ENCODE data around the gene SMTNL1. TPM values are rescaled to one million over a fixed set of nuclear protein-coding genes. Genes with fewer than 3 reads are reported as not detected.
A peak's percentile ranks its signal among the peaks of the same experiment; 100 is the strongest.

The SMTNL1 gene
- total RNA-seq, 3 donors from 2014 or later, result not detected

DNA sequence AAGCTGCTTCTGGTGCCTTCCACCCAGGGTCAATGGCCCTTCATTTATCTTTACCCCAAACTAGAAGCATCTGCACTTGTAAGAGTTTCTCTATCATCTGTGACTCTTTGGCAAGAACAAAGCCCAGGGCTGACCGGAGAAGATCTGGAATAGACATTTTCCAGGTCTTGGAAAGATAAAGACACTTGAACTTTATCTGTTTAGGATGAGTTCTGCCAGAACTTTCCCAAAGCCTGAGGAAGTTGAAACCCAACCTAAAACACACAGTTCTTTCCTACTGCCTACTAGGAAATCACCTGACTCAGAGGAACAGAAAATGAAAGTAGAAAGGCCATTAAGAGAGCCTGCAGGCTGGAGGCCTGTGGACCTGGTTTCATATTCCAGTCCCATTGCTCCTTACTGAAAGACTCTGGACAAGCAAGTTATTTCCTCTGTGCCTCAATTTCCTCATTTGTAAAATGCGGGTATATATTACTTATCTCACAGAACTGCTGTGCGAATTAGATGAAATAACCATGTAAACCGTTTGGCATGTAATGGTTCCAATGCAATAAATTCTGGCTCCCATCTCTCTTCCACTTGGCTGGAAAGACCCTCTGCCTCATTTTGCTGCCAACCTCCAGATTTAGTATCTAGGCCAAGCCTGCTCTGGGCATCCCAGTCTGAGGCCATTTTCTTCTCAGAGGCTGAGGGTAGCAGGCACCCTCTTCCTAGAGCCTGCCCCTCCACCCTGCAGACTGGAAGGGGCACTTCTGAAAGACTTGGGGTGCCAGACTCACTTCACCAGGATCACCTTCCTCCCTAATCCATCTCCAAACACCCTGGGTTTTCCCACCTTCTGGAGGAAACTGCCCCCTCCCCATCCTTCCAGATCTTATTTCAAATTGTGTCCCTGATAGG is 28.9 kb downstream of the SMTNL1 start:
- TF ChIP-seq, protein P1, sequence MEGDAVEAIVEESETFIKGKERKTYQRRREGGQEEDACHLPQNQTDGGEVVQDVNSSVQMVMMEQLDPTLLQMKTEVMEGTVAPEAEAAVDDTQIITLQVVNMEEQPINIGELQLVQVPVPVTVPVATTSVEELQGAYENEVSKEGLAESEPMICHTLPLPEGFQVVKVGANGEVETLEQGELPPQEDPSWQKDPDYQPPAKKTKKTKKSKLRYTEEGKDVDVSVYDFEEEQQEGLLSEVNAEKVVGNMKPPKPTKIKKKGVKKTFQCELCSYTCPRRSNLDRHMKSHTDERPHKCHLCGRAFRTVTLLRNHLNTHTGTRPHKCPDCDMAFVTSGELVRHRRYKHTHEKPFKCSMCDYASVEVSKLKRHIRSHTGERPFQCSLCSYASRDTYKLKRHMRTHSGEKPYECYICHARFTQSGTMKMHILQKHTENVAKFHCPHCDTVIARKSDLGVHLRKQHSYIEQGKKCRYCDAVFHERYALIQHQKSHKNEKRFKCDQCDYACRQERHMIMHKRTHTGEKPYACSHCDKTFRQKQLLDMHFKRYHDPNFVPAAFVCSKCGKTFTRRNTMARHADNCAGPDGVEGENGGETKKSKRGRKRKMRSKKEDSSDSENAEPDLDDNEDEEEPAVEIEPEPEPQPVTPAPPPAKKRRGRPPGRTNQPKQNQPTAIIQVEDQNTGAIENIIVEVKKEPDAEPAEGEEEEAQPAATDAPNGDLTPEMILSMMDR (IDR thresholded peaks at IDR 0.05), result no peak
- Histone ChIP-seq H3K9me3 (no peaks in the 10 kb centered on the region), H3K4me1 (ENCODE audit: low read depth) (peaks cover 10% of the 10 kb centered on the region), H3K4me3 (no peak overlapping the region), H3K36me3 (ENCODE audit: low read depth) (no peaks in the 10 kb centered on the region)
- ATAC-seq (peak; percentile 75), DNase-seq (peak in 2 of 3 donors; percentile 30 to 61)
- intact Hi-C loops (cut with DNase I, micrococcal nuclease), result loop anchor here in 1 of 2 donors (5.0 kb wide), 1 partner anchor 76 kb away; no protein-coding TSS in a partner anchor

DNA sequence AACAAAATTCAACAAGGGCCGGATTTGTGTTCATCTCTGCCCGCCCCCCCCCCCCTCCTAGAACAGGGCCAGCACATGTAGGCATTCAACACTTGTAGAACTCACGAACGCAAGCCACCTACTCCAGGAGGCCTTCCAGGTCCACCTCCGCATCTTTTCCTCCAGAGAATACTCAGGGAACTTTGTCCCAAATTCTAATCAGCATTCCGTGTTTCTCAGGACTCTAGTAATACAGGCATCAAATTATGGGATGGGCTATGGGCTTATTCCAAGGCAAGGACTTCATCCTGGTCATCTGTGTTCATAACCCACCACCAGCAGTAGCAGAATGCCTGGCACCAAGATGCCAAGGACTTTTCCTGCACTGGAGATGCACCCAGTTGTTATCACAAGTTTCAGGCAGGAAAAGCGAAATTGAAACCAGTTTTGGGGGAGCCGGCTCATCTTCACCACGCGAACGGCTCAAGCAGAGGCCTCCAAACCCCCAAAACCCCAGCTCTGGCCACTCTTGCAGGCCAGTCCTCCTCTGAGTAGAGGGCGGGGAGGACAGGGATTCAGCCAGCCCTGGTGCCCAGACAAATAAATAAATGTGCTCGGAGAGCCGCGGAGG is 29.6 kb downstream of the SMTNL1 start:
- ATAC-seq (peak; percentile 30), DNase-seq (peak in 1 of 3 donors; percentile 41)
- intact Hi-C loops (cut with DNase I, micrococcal nuclease), result loop anchor here in 1 of 2 donors (5.0 kb wide), 1 partner anchor 75 kb away; no protein-coding TSS in a partner anchor
- H3K9me3 ChIP-seq, result no peaks in the 10 kb centered on the region
- no peaks in the 10 kb centered on the region for H3K36me3 ChIP-seq (ENCODE audit: low read depth)
- TF ChIP-seq, protein P1 (IDR thresholded peaks at IDR 0.05), result no peak
- peak overlapping the region; percentile 63 for H3K4me3 ChIP-seq
- peaks cover 10% of the 10 kb centered on the region for H3K4me1 ChIP-seq (ENCODE audit: low read depth)

DNA sequence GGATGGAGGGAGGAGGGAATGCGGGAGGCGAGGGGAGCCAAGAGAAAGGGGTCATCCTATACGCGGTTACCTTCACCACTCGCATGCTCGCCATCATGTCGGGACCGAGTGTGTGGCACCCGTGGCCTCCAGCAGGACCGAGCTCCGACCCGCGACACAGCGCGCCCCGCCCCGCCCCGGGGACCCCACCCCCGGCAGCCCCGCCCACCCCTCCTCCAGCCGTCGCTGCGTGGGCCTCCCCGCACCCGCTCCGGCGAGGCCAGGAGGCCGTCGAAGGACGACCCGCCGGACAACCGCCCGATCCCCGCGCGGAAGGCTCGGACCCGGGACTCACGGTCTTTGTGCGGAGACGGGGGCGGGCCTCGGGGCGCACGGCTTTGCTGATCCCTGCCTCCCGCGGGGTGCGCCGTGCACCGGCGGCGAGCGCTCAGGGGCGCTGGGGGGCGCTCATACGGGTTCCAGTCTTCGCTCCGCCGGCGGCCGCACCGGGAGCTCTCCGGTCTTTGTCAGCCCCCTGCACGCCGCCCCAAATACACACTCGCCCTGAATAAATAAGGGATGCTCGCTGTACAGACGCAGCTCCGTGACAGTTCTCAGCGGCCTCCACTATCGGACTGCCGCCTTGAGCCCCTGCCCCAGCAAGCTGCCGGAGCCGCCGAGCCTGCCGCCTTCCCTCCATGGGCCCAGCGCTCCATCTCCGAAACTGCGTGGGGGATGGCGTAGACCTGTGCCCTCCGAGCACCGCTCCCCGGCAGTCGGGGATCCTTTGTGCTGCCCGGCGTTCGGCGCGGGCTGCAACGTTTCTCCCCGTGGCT is 30.3 kb downstream of the SMTNL1 start, which contains the start of gene UBE2L6:
UBE2L6 (minus strand) TSS at position 158 of the 815 bp plus-strand sequence; CDS start at position 97, 61 bp downstream.
- no peaks in the 10 kb centered on the region for H3K36me3 ChIP-seq (ENCODE audit: low read depth)
- peak; percentile 61 to 88 (median 85) for DNase-seq
- no peaks in the 10 kb centered on the region for H3K9me3 ChIP-seq
- ATAC-seq, result peak; percentile 87
- H3K4me3 ChIP-seq, result peak within 1 kb of the TSS; percentile 63
- peaks cover 10% of the 10 kb centered on the region for H3K4me1 ChIP-seq (ENCODE audit: low read depth)
- TF ChIP-seq, protein P1 (IDR thresholded peaks at IDR 0.05), result no peak
- intact Hi-C loops (cut with DNase I, micrococcal nuclease), result loop anchor here in 1 of 2 donors (5.0 kb wide), 1 partner anchor 75 kb away; no protein-coding TSS in a partner anchor

DNA sequence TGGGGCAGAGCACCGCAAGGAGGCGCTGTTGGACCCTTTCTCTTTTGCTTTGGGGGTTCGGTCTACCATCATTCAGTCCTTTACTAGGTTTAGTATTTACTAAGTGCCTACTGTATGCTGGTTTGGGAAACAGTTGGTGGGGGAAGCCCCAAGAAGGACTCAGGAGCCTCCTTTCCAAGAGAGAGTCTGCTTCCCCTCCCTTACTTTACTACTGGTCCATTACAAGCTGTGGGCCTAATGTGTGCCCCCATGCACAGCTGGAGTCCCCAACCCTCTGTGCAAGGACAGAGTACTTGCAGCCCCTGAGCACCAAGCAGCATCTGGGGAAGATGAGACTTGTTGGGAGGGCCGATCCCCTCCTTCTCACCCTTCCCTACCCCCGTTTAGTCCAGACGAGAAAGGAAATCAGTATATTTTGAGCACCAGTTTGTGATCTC is 31.0 kb downstream of the SMTNL1 start:
- ATAC-seq (no peak), DNase-seq (peak in 1 of 3 donors; percentile 92)
- Histone ChIP-seq H3K4me1 (ENCODE audit: low read depth) (peaks cover 10% of the 10 kb centered on the region), H3K9me3 (no peaks in the 10 kb centered on the region), H3K36me3 (ENCODE audit: low read depth) (no peaks in the 10 kb centered on the region), H3K4me3 (peak overlapping the region; percentile 63)
- intact Hi-C loops (cut with DNase I, micrococcal nuclease), result loop anchor here in 1 of 2 donors (5.0 kb wide), 1 partner anchor 74 kb away; no protein-coding TSS in a partner anchor
- TF ChIP-seq, protein P1 (IDR thresholded peaks at IDR 0.05), result peak; percentile 66

DNA sequence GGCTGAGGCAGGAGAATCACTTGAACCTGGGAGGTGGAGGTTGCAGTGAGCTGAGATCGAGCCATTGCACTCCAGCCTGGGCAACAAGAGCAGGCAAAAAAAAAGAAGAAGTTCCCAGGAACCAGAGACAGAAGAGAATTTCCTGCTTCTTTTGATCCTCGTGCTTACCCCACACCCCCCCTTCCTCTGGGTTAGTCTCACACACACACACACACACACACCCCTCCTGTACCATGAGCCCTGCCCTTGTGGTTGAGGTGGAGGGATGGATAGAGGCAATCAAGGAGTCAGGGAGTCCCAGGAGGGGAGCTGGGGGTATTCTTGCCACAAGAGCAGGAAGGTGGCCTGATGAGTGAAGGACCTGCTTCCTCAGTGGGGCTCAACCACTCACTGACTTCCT is 34.2 kb downstream of the SMTNL1 start:
- TF ChIP-seq, protein P1 (IDR thresholded peaks at IDR 0.05), result no peak
- DNase-seq, result no peak
- Histone ChIP-seq H3K4me3 (no peak overlapping the region), H3K9me3 (no peaks in the 10 kb centered on the region), H3K4me1 (ENCODE audit: low read depth) (peaks cover 5% of the 10 kb centered on the region), H3K36me3 (ENCODE audit: low read depth) (no peaks in the 10 kb centered on the region)
- intact Hi-C loops (cut with DNase I, micrococcal nuclease), result loop anchor here in 1 of 2 donors (5.0 kb wide), 1 partner anchor 71 kb away; no protein-coding TSS in a partner anchor
- ATAC-seq, result no peak
